Islet of Langerhans (tissue), 1 donor: Measurements from ENCODE around the gene GOLGA6L10.

Source experiments
- FAIRE-seq: peaks from one replicate; lab custom pipeline; 2011; peaks lifted over from hg19 to GRCh38; lab: Jason Lieb, UNC

GOLGA6L10 gene

GRCh38 chr15:82298520-82298919 is 50.8 kb downstream of the GOLGA6L10 start:
- no peak for FAIRE-seq

DNA sequence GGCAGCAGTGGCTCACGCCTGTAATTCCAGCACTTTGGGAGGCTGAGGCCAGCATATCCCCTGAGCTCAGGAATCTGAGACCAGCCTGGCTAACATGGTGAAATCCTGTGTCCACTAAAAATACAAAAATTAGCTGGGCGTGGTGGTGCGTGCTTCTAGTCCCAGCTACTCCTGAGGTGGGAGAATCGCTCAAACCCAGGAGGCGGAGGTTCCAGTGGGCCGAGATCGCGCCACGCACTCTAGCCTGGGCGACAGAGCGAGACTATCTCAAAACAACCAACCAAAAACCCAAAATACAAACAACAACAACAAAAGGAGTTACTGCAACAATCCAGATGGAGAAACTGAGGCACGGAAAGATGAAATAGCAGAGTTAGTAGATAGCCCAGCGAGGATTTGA is 51.2 kb downstream of the GOLGA6L10 start:
- no peak for FAIRE-seq

DNA sequence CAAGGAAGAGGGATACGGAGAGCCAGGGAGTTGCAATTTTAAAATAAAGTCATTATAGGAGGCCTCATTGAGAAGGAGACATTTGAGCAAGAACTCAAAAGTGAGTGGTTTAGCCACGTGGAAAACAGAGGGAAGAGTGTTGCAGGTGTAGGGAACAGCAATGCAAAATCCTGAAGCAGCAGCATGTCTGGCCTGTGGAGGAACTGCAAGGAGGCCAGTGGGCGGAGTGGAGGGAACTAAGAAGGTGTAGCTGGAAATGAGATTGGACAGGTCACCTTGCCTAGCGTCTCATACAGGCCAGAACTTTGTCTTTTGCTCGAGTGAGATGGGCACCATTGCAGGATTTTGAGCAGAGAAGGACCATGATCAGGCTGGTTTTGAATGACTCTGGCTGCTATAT is 51.7 kb downstream of the GOLGA6L10 start:
- FAIRE-seq, result no peak

GRCh38 chr15:82294061-82294690 is 55.1 kb downstream of the GOLGA6L10 start:
- FAIRE-seq, result no peak

DNA sequence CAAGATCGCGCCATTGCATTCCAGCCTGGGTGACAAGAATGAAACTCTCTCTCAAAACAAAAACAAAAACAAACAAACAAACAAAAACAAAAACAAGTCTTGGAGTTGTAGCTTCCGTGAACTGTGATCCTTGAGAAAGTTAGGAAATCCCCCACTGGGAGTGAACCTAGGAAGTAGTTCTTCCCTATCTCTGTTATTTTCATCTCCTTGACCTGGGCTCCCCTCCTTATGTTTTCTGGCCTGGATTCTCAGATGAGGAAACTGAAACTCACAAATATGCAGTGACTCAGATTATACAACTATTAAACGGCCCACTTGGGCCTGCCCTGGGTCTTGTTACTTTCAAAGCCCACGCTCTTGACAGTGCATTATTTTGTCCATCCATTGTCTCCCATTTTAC is 57.0 kb downstream of the GOLGA6L10 start:
- no peak for FAIRE-seq
